A673 (cell line): ENCODE results near the gene KRT31. TPM values are rescaled to one million over a fixed set of nuclear protein-coding genes. Genes with fewer than 3 reads are reported as not detected.
"Not testable (repeated sequence)": the region's sequence is repeated elsewhere in the genome, so short reads cannot be mapped to it uniquely, and the experiment has no call there.

ENCODE experiments used
- BruUV-seq: library from RNA; stranded (reverse); fragments of 400-500 nt; replicated peaks from 2 replicates; lab custom pipeline; 2021; lab: Mats Ljungman, UMichigan
- CTCF ChIA-PET: fragments of 300-600 bp; sonication (Branson Sonifier 250); formaldehyde crosslinking; loops from one replicate; lab custom pipeline; 2022; ENCODE audit warnings: antibody characterized with exemption; lab: Charles Lee
- POLR2A ChIA-PET: fragments of 300-600 bp; sonication (Branson Sonifier 250); formaldehyde crosslinking; loops from one replicate; lab custom pipeline; 2022; ENCODE audit warnings: antibody characterized with exemption; ENCODE audit not compliant: low non-redundant PET; lab: Charles Lee
- DNase-seq: peaks from one replicate; pipeline ENCODE4 v3.0.0-alpha.2; 2015; ENCODE audit warnings: low spot score
- H3K27ac ChIP-seq: fragments of 200-600 bp; sonication (generic); 2 replicates; pipeline ENCODE4 v1.5.1; 2016; ENCODE audit warnings: mixed run types, low read depth, mild to moderate bottlenecking, mixed read lengths, antibody characterized with exemption, low read length; ENCODE audit not compliant: poor library complexity, severe bottlenecking
- H3K27me3 ChIP-seq: fragments of 200-600 bp; sonication (generic); replicated peaks from 2 replicates; pipeline ENCODE4 v1.6.1; 2017; ENCODE audit warnings: mixed run types, low read depth, mild to moderate bottlenecking, mixed read lengths, antibody characterized with exemption, low read length; ENCODE audit not compliant: insufficient read depth, poor library complexity
- H3K36me3 ChIP-seq: fragments of 200-600 bp; sonication (generic); 2 replicates; pipeline ENCODE4 v1.6.1; 2016; ENCODE audit warnings: mixed run types, mild to moderate bottlenecking, mixed read lengths, antibody characterized with exemption, low read length; ENCODE audit not compliant: insufficient read depth, poor library complexity, severe bottlenecking
- H3K4me1 ChIP-seq: fragments of 200-600 bp; sonication (generic); 2 replicates; pipeline ENCODE4 v1.6.1; 2017; ENCODE audit warnings: mixed run types, mild to moderate bottlenecking, mixed read lengths, antibody characterized with exemption, low read length; ENCODE audit not compliant: insufficient read depth, poor library complexity, severe bottlenecking
- H3K4me3 ChIP-seq: fragments of 200-600 bp; sonication (generic); 2 replicates; pipeline ENCODE4 v1.5.1; 2016; ENCODE audit warnings: low read depth, mixed run types, mild to moderate bottlenecking, mixed read lengths, low read length; ENCODE audit not compliant: poor library complexity, severe bottlenecking
- H3K9me3 ChIP-seq: fragments of 200-600 bp; sonication (generic); 2 replicates; pipeline ENCODE4 v1.6.1; 2016; ENCODE audit warnings: mixed run types, low read depth, mild to moderate bottlenecking, mixed read lengths, antibody characterized with exemption, low read length; ENCODE audit not compliant: poor library complexity, severe bottlenecking
- CTCF ChIP-seq: fragments of 300-800, 200-600 bp; sonication (generic); conservative IDR thresholded peaks from 2 replicates; pipeline ENCODE4 v1.5.1; 2017; ENCODE audit warnings: low read depth, mild to moderate bottlenecking, antibody characterized with exemption, low read length, moderate library complexity, mixed read lengths
- EZH2 ChIP-seq: fragments of 200-600 bp; sonication (generic); IDR thresholded peaks from 2 replicates; pipeline ENCODE4 v1.6.1; 2017; ENCODE audit warnings: borderline replicate concordance, low read depth, mild to moderate bottlenecking, mixed read lengths, antibody characterized with exemption, low read length; ENCODE audit not compliant: poor library complexity, severe bottlenecking
- intact Hi-C: fragments of 100-400 bp; cut with micrococcal nuclease; formaldehyde crosslinking; loops from one replicate; pipeline ENCODE4 v1.10.0; 2022; ENCODE audit not compliant: unreplicated experiment
- total RNA-seq: library from RNA; stranded (reverse); gene quantifications from 2 replicates; pipeline ENCODE4 v1.2.3, GENCODE V29; 2021

KRT31 gene
- total RNA-seq, 1 experiment from 2014 or later = not detected

DNA sequence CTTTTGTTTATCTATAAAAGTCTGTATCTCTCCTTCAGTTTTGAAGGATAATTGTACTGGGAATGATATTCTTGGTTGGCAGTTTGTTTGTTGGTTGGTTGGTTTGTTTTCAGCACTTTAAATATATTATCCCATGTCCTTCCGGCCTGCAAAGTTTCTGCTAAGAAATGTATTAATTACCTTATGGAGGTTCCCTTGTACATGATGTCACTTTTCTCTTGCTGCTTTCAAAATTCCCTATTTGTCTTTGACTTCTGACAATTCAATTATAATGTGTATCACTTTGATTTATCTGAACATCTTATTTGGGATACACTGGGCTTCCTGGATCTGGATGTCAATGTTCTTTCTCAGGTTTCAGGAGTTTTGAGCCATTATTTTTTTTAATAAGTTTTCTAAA, 11.2 kb downstream of the KRT31 start:
- intact Hi-C loops = no loop called here

GRCh38 chr17:41383690-41384089, 13.7 kb downstream of the KRT31 start:
- CTCF ChIA-PET = no interaction called here
- Histone ChIP-seq H3K27ac (no peak overlapping the region), H3K27me3 (no peaks in the 10 kb centered on the region), H3K4me1 (no peaks in the 10 kb centered on the region), H3K4me3 (no peak overlapping the region), H3K9me3 (peaks cover 2% of the 10 kb centered on the region), H3K36me3 (no peaks in the 10 kb centered on the region)
- POLR2A ChIA-PET = no interaction called here
- no peak for DNase-seq
- BruUV-seq = no TSS peak
- TF ChIP-seq EZH2 (no peak), CTCF (no peak)
- intact Hi-C loops = no loop called here

More for the DNA sequence above, 11.2 kb downstream of the KRT31 start:
- H3K27ac ChIP-seq = no peak overlapping the region
- POLR2A ChIA-PET = no interaction called here
- TF ChIP-seq CTCF (no peak), EZH2 (no peak)
- BruUV-seq = no TSS peak
- CTCF ChIA-PET = no interaction called here
- H3K36me3 ChIP-seq = no peaks in the 10 kb centered on the region
- no peak overlapping the region for H3K4me3 ChIP-seq
- H3K27me3 ChIP-seq = no peaks in the 10 kb centered on the region
- peaks cover 2% of the 10 kb centered on the region for H3K9me3 ChIP-seq
- H3K4me1 ChIP-seq = no peaks in the 10 kb centered on the region
- no peak for DNase-seq

- peaks cover 2% of the 10 kb centered on the region for H3K9me3 ChIP-seq
- peaks cover 4% of the 10 kb centered on the region for H3K4me1 ChIP-seq
- no peak overlapping the region for H3K4me3 ChIP-seq
- ChIA-PET CTCF (no interaction called here), POLR2A (no interaction called here)
- intact Hi-C loops = no loop called here
- H3K27ac ChIP-seq = no peak overlapping the region
- no peak for DNase-seq
- TF ChIP-seq EZH2 = no peak
- no peaks in the 10 kb centered on the region for H3K27me3 ChIP-seq
- no TSS peak for BruUV-seq
- no peaks in the 10 kb centered on the region for H3K36me3 ChIP-seq
These were observed 15.0 kb downstream of the KRT31 start for GRCh38 chr17:41382394-41382793.

DNA sequence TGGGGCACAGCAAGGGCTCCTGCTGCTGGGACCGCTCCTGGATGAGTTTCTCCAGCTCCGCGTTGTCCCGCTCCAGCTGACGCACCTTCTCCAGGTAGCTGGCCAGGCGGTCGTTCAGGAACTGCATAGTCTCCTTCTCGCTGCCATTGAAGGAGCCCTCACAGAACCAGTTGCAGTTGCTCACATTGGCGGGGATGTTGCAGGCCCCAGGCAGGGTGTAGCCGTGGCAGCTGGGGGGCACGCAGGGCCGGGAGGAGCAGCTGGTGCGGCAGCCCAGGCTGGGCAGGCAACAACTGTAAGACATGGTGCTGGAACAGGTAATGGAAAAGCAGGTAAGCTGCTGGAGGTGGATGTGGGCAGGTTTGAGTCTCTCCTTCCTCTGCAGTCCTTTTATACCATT, 15.5 kb downstream of the KRT31 start, which contains the start of gene KRT34:
KRT34 (minus strand) TSS at position 364 of the 400 bp plus-strand sequence; CDS start at position 304, 60 bp downstream.
- H3K4me1 ChIP-seq, POLR2A ChIA-PET, intact Hi-C loops, H3K36me3 ChIP-seq, BruUV-seq, CTCF ChIA-PET, H3K4me3 ChIP-seq, H3K27me3 ChIP-seq, H3K9me3 ChIP-seq, H3K27ac ChIP-seq, DNase-seq: not testable (repeated sequence)

DNA sequence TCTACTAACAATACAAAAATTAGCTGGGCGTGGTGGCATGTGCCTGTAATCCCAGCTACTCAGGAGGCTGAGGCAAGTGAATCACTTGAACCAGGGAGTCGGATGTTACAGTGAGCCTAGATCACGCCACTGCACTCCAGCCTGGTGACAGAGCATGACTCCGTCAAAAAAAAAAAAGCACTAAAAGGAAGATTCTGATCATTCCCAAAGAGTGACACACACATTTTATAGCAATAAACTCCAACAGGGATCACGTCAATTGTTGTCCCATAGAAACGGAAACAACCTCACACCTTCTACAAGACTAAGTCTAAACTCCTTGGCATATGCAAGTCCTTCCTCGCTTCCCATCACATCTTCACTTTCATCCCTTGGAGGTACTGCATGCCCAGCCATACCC, 17.3 kb downstream of the KRT31 start:
- H3K9me3 ChIP-seq, DNase-seq, H3K4me3 ChIP-seq, intact Hi-C loops, BruUV-seq, POLR2A ChIA-PET, CTCF ChIA-PET, H3K27me3 ChIP-seq, H3K27ac ChIP-seq, H3K36me3 ChIP-seq, H3K4me1 ChIP-seq: not testable (repeated sequence)
